Measurements from ENCODE around the gene ARHGEF2. TPM values are rescaled to one million over a fixed set of nuclear protein-coding genes. Genes with fewer than 3 reads are reported as not detected.

ARHGEF2 gene
- polyA plus RNA-seq, 3 donors = 10.0 to 67.3 (median 60.8) TPM

Other genes with a start within 250 kb of the ARHGEF2 start
- gene GON4L, start 121.3 kb downstream of the ARHGEF2 start, polyA plus RNA-seq = 10 to 100 TPM in 2 of 3 donors, 1 to 10 TPM in 1; 9.7 to 27.4 (median 15.2) TPM
- gene SYT11, start 119.0 kb downstream of the ARHGEF2 start, polyA plus RNA-seq = 1 to 10 TPM; 1.6 to 3.6 (median 2.0) TPM
- gene RIT1, start 67.2 kb downstream of the ARHGEF2 start, polyA plus RNA-seq = 10 to 100 TPM in 2 of 3 donors, 1 to 10 TPM in 1; 4.4 to 16.5 (median 13.8) TPM
- 10 to 100 TPM; 14.9 to 16.6 (median 15.2) TPM for gene KHDC4, start 44.1 kb downstream of the ARHGEF2 start, polyA plus RNA-seq
- gene RXFP4, start 36.9 kb downstream of the ARHGEF2 start, polyA plus RNA-seq = under 1 TPM in 1 of 3 donors, not detected in 2; 0.07 TPM
- 100 to 1,000 TPM; 221 to 387 (median 237) TPM for gene SSR2, start 42.4 kb upstream of the ARHGEF2 start, polyA plus RNA-seq
- gene UBQLN4, start 75.3 kb upstream of the ARHGEF2 start, polyA plus RNA-seq = 10 to 100 TPM; 14.5 to 18.9 (median 18.8) TPM
- 100 to 1,000 TPM; 113 to 133 (median 116) TPM for gene LAMTOR2, start 76.2 kb upstream of the ARHGEF2 start, polyA plus RNA-seq
- 10 to 100 TPM in 2 of 3 donors, under 1 TPM in 1; 0.56 to 58.7 (median 11.8) TPM for gene RAB25, start 82.6 kb upstream of the ARHGEF2 start, polyA plus RNA-seq
- under 1 TPM; under 0.01 to 0.43 (median 0.26) TPM for gene MEX3A, start 103.9 kb upstream of the ARHGEF2 start, polyA plus RNA-seq
- gene LMNA, start 136.2 kb upstream of the ARHGEF2 start, polyA plus RNA-seq = 100 to 1,000 TPM in 2 of 3 donors, 10 to 100 TPM in 1; 58.6 to 543 (median 239) TPM
- gene SEMA4A, start 175.0 kb upstream of the ARHGEF2 start, polyA plus RNA-seq = 1 to 10 TPM; 2.1 to 9.5 (median 7.4) TPM
- 10 to 100 TPM in 2 of 3 donors, 1 to 10 TPM in 1; 6.6 to 27.6 (median 13.8) TPM for gene SLC25A44, start 215.6 kb upstream of the ARHGEF2 start, polyA plus RNA-seq
- 10 to 100 TPM; 32.3 to 59.8 (median 55.4) TPM for gene PMF1, start 234.5 kb upstream of the ARHGEF2 start, polyA plus RNA-seq

Data from adipose tissue (tissue), 3 donors.